Colonic mucosa (tissue), 4 donors: ENCODE measurements around the gene CNIH3. TPM values are rescaled to one million over a fixed set of nuclear protein-coding genes. Genes with fewer than 3 reads are reported as not detected.

ENCODE experiments used
- DNase-seq: peaks from one replicate; pipeline ENCODE4 v3.0.0-alpha.2; 2020
- H3K27ac ChIP-seq: fragments of 200-600 bp; one replicate; pipeline ENCODE4 v1.8.0; 2021
- H3K27me3 ChIP-seq: fragments of 200-600 bp; one replicate; pipeline ENCODE4 v1.8.0; 2021
- H3K36me3 ChIP-seq: fragments of 200-600 bp; one replicate; pipeline ENCODE4 v1.8.0; 2021
- H3K4me1 ChIP-seq: fragments of 200-600 bp; one replicate; pipeline ENCODE4 v1.8.0; 2021; ENCODE audit warnings: mild to moderate bottlenecking
- H3K4me3 ChIP-seq: fragments of 200-600 bp; one replicate; pipeline ENCODE4 v1.8.0; 2021
- H3K9ac ChIP-seq, 2 donors: one replicate each; pipeline ENCODE4 v1.7.0; 2013; ENCODE audit warnings: control low read depth in 2 of 2, low read depth in 2 of 2, low read length in 2 of 2
- H3K9me3 ChIP-seq: fragments of 200-600 bp; one replicate; pipeline ENCODE4 v1.8.0; 2021
- intact Hi-C: fragments of 100-400 bp; cut with DNase I; formaldehyde crosslinking; loops from one replicate; pipeline ENCODE4 v1.14.1; 2022
- total RNA-seq, 2 donors: library from RNA; stranded (reverse); fragmentation: NEBNext Ultra II Directional in 1 of 2; extraction: Animal tissue kit (Norgen Biotek cat#: 25700) in 1 of 2; gene quantifications; one replicate each; pipeline ENCODE4 v1.2.1, GENCODE V29; 2021
- TF ChIP-seq, protein P1 (sequence below): fragments of 200-600 bp; IDR thresholded peaks from one replicate; pipeline ENCODE4 v1.8.0; 2022; ENCODE audit warnings: antibody characterized with exemption, mild to moderate bottlenecking
- donor health status: healthy.
- donor health status: DM: no; HTN: no; CAD: no.
- donor health status: DM: no; HTN: no; CAD: no.

CNIH3 gene
- total RNA-seq, 2 donors from 2014 or later, result 0.69 to 1.4 TPM

DNA sequence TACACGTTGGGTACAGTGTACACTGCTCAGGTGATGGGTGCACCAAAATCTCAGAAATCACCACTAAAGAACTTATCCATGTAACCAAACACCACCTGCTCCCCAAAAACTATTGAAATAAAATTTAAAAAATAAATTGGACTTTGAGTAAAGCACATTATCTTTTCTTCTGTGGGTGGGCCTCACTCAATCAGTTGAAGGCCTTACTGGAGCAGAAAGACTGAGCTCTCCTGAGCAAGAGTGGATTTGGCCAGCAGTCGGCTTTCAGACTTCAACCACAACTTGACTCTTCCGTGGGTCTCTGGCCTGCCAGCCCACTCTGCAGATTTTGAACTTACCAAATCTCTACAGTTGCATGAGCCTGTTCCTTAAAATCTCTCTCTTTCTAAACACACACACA is 78.9 kb downstream of the CNIH3 start:
- no peaks in the 10 kb centered on the region for H3K9me3 ChIP-seq
- intact Hi-C loops, result no loop called here
- no peaks in the 10 kb centered on the region for H3K36me3 ChIP-seq
- no peaks in the 10 kb centered on the region for H3K4me1 ChIP-seq
- no peak overlapping the region for H3K4me3 ChIP-seq
- no peak for DNase-seq
- TF ChIP-seq, protein P1, sequence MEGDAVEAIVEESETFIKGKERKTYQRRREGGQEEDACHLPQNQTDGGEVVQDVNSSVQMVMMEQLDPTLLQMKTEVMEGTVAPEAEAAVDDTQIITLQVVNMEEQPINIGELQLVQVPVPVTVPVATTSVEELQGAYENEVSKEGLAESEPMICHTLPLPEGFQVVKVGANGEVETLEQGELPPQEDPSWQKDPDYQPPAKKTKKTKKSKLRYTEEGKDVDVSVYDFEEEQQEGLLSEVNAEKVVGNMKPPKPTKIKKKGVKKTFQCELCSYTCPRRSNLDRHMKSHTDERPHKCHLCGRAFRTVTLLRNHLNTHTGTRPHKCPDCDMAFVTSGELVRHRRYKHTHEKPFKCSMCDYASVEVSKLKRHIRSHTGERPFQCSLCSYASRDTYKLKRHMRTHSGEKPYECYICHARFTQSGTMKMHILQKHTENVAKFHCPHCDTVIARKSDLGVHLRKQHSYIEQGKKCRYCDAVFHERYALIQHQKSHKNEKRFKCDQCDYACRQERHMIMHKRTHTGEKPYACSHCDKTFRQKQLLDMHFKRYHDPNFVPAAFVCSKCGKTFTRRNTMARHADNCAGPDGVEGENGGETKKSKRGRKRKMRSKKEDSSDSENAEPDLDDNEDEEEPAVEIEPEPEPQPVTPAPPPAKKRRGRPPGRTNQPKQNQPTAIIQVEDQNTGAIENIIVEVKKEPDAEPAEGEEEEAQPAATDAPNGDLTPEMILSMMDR, result no peak
- H3K27me3 ChIP-seq, result no peaks in the 10 kb centered on the region
- no peak overlapping the region for H3K27ac ChIP-seq
- no peak overlapping the region for H3K9ac ChIP-seq

DNA sequence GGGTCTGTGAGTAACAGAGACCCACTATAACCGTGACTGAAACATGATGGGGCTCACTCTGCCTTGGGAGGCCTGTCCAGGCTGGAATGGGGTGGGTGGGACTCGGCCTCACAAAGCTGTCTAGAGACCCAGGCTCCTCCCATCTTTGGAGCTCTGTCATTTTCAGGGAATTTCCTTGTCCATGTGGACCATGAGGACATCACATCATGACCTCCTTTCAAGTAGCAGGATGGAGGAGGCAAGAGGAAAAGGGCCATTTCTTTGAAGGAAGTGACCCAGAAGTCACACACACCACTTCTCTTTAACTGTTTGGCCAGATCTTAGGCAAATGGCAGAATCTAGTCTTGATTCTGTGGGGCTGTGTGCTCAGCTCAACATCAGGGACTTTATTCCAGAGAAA is 79.9 kb downstream of the CNIH3 start:
- intact Hi-C loops, result no loop called here

DNA sequence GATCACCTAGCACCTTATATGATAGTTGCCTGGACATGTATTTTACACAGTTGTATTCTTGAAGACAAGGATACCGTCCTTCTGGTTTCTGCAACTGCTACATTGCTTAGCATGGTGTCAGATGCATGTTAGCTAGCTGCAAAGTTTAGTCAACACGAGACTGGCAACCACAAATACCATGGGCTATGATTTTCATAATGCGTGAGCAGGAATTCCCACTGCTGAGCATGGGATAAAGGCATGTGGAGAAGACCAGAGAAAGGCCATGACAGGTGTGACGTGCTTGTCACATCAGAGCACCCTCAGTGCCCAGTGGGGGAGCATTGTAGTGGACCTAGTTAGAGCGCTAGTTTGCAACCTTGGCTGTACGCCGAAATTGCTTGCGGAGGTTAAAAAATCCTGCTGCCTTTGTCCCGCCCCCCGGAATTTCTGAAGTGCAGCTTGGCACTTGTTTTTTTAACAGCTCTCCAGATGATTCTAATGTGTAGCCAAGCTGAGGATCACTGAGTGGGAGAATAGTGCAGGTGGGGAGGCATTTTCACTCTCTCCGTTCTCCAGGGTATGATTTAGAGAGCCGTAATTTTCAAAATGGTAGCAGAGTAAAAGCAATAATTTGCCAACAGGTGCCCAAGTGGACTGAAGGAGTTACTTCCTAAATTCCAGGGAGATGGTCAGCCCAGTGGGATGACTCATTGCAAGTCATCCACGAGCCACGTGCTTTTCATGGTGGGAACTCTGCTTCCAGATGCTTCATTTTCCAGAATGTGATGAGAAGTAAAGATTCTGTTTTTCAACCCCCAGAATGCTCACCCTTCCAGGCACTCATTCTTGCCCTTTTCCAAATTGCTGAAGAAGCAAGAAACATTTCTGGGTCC is 81.0 kb downstream of the CNIH3 start:
- DNase-seq, result no peak
- H3K4me1 ChIP-seq, result no peaks in the 10 kb centered on the region
- H3K27ac ChIP-seq, result no peak overlapping the region
- H3K4me3 ChIP-seq, result no peak overlapping the region
- no peaks in the 10 kb centered on the region for H3K36me3 ChIP-seq
- no peaks in the 10 kb centered on the region for H3K27me3 ChIP-seq
- intact Hi-C loops, result no loop called here
- no peak overlapping the region for H3K9ac ChIP-seq
- TF ChIP-seq, protein P1, result no peak
- H3K9me3 ChIP-seq, result no peaks in the 10 kb centered on the region

More for the DNA sequence above, 79.9 kb downstream of the CNIH3 start:
- no peak for DNase-seq
- H3K9me3 ChIP-seq, result no peaks in the 10 kb centered on the region
- TF ChIP-seq, protein P1, result no peak
- H3K27me3 ChIP-seq, result no peaks in the 10 kb centered on the region
- no peaks in the 10 kb centered on the region for H3K36me3 ChIP-seq
- H3K27ac ChIP-seq, result no peak overlapping the region
- no peak overlapping the region for H3K4me3 ChIP-seq
- no peak overlapping the region for H3K9ac ChIP-seq
- no peaks in the 10 kb centered on the region for H3K4me1 ChIP-seq

DNA sequence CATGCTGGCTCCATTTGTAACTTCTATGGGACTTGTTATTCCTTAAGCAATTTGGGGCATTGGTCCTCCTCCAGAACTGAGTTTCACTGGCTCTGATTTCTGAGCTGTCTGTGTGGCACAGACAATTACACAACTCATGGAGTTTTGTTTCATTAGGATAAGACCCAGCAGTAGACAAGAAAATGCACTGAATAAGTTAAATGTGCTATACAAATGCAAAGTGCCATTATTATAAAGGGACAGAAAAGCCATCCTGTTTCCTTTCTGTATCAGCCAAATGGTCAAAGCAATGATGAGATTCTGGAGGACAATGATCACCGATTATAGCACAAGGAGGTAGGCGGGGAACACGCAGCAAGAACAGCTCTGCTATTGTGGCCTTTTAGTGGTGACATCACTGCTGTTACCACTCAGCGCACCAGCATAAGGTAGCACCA is 81.9 kb downstream of the CNIH3 start:
- TF ChIP-seq, protein P1, result no peak
- Histone ChIP-seq H3K27ac (no peak overlapping the region), H3K9me3 (no peaks in the 10 kb centered on the region), H3K4me1 (no peaks in the 10 kb centered on the region), H3K4me3 (no peak overlapping the region), H3K36me3 (no peaks in the 10 kb centered on the region), H3K27me3 (no peaks in the 10 kb centered on the region), H3K9ac (no peak overlapping the region)
- no peak for DNase-seq
- intact Hi-C loops, result no loop called here

DNA sequence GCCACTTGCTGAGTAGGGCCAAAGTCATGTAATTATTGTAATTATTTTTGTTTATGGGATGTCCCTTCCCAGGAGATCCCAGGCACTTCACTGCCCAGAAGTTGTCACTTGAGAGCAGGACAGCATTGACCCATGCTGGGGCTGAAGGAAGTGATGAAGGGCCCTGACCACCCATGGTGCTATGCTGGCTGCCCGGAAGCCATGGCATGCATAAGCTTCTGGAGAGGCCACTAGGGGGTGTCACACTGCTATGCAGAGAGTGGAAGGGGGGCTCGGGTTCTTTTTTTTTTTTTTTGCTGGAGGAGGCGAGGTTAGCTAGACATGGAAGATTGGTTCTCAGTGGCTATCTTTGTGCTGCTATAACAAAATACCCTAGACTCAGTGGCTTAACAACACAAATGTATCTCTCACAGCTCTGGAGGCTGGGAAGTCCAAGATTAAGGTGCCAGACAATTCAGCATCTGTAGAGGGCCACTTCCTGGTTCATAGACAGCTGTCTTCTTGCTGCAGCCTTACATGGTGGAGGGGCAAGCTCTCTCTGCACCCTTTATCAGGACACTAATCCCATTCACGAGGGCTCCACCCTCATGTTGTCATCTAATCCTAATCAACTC is 84.9 kb downstream of the CNIH3 start:
- Histone ChIP-seq H3K36me3 (no peaks in the 10 kb centered on the region), H3K27me3 (no peaks in the 10 kb centered on the region), H3K27ac (no peak overlapping the region), H3K9ac (no peak overlapping the region), H3K4me3 (no peak overlapping the region), H3K4me1 (no peaks in the 10 kb centered on the region), H3K9me3 (no peaks in the 10 kb centered on the region)
- DNase-seq, result no peak
- intact Hi-C loops, result no loop called here
- TF ChIP-seq, protein P1, result no peak
